GM12874 (cell line): ENCODE results near the gene PIGL.

Source experiments
- CTCF ChIP-seq: IDR thresholded peaks from 2 replicates; pipeline ENCODE4 v1.5.1; 2011; ENCODE audit warnings: low read depth, mild to moderate bottlenecking, control low read depth, low read length, moderate library complexity; ENCODE audit not compliant: insufficient read depth

The PIGL gene

GRCh38 chr17:16243801-16244567 lies 27.0 kb downstream of the PIGL start:
- TF ChIP-seq CTCF = no peak

GRCh38 chr17:16247586-16247984 lies 30.6 kb downstream of the PIGL start:
- TF ChIP-seq CTCF = no peak

GRCh38 chr17:16250635-16251034 lies 33.6 kb downstream of the PIGL start:
- no peak for TF ChIP-seq CTCF

- no peak for TF ChIP-seq CTCF
These were observed 34.0 kb downstream of the PIGL start for GRCh38 chr17:16251043-16251442.

GRCh38 chr17:16251556-16251955 lies 34.5 kb downstream of the PIGL start:
- TF ChIP-seq CTCF = no peak

GRCh38 chr17:16254773-16255400 lies 37.9 kb downstream of the PIGL start:
- TF ChIP-seq CTCF = no peak

GRCh38 chr17:16255481-16255921 lies 38.5 kb downstream of the PIGL start:
- no peak for TF ChIP-seq CTCF
